BLaER1 (cell line): ENCODE results near the gene SLC29A4.

ENCODE experiments used
- H3K27ac ChIP-seq: shearing (Covaris generic); formaldehyde crosslinking; 2 replicates; pipeline ENCODE4 v1.8.1; 2022
- H3K27me3 ChIP-seq: shearing (Covaris generic); formaldehyde crosslinking; 2 replicates; pipeline ENCODE4 v1.8.1; 2022
- H3K36me3 ChIP-seq: shearing (Covaris generic); formaldehyde crosslinking; 2 replicates; pipeline ENCODE4 v1.8.1; 2022
- H3K4me1 ChIP-seq: shearing (Covaris generic); formaldehyde crosslinking; 2 replicates; pipeline ENCODE4 v1.8.1; 2022
- H3K4me2 ChIP-seq: shearing (Covaris generic); formaldehyde crosslinking; 2 replicates; pipeline ENCODE4 v1.8.1; 2022
- H3K4me3 ChIP-seq: shearing (Covaris generic); formaldehyde crosslinking; 2 replicates; pipeline ENCODE4 v1.8.1; 2022
- H3K9ac ChIP-seq: shearing (Covaris generic); formaldehyde crosslinking; 2 replicates; pipeline ENCODE4 v1.8.1; 2022
- H3K9me3 ChIP-seq: shearing (Covaris generic); formaldehyde crosslinking; 2 replicates; pipeline ENCODE4 v1.8.1; 2022
- H4K20me1 ChIP-seq: shearing (Covaris generic); formaldehyde crosslinking; 2 replicates; pipeline ENCODE4 v1.8.1; 2022
- Cebpa-rat ChIP-seq: shearing (Covaris generic); IDR thresholded peaks from 2 replicates; pipeline ENCODE4 v1.8.1; 2022

The SLC29A4 gene

DNA sequence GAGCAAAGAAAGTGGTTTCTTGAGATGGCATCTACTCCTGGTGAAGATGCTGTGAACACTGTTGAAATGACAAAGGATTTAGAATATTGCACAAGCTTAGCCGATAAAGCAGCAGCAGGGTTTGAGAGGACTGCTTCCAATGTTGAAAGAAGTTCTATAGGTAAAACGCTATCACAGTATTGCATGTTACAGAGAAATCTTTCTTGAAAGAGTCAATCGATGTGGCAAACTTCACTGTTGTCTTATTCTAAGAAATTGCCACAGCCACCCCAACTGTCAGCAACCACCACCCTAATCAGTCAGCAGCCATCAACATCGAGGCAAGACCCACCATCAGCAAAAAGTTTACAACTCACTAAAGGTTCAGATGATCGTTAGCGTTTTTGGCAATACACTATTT is 59.9 kb downstream of the SLC29A4 start:
- H3K4me1 ChIP-seq, result no peaks in the 10 kb centered on the region
- H4K20me1 ChIP-seq, result 0 out of 2 replicates have a peak, but pooled peaks cover 5% of the 10 kb centered on the region
- no peak overlapping the region for H3K9ac ChIP-seq
- H3K9me3 ChIP-seq, result peaks cover 57% of the 10 kb centered on the region
- H3K27me3 ChIP-seq, result no peaks in the 10 kb centered on the region
- no peak overlapping the region for H3K27ac ChIP-seq
- H3K36me3 ChIP-seq, result peaks cover 88% of the 10 kb centered on the region
- TF ChIP-seq Cebpa-rat, result no peak
- H3K4me2 ChIP-seq, result no peak overlapping the region
- H3K4me3 ChIP-seq, result no peak overlapping the region

DNA sequence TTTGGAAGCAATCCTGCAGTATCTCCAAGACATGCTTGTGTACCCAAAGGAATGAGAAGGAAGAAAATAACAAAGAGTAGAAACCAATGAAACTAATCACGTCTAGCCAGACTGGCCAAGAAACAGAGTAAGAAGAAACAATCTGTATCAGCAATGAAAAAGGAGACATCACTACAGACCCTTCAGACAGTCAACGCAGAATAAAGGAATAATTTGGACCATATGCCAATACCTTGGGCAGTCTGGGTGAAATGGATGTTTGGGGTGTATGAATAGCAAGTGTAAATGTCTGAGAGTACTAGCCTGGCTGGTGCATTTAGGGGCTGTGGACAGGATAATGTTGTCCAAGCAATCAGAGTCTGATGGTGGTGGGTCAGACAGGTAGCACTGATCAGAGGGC is 61.1 kb downstream of the SLC29A4 start:
- H3K27ac ChIP-seq, result no peak overlapping the region
- H3K4me2 ChIP-seq, result no peak overlapping the region
- H3K9ac ChIP-seq, result no peak overlapping the region
- H3K4me3 ChIP-seq, result no peak overlapping the region
- 0 out of 2 replicates have a peak, but pooled peaks cover 5% of the 10 kb centered on the region for H4K20me1 ChIP-seq
- peaks cover 84% of the 10 kb centered on the region for H3K36me3 ChIP-seq
- no peaks in the 10 kb centered on the region for H3K4me1 ChIP-seq
- H3K27me3 ChIP-seq, result no peaks in the 10 kb centered on the region
- peaks cover 47% of the 10 kb centered on the region for H3K9me3 ChIP-seq
- no peak for TF ChIP-seq Cebpa-rat

DNA sequence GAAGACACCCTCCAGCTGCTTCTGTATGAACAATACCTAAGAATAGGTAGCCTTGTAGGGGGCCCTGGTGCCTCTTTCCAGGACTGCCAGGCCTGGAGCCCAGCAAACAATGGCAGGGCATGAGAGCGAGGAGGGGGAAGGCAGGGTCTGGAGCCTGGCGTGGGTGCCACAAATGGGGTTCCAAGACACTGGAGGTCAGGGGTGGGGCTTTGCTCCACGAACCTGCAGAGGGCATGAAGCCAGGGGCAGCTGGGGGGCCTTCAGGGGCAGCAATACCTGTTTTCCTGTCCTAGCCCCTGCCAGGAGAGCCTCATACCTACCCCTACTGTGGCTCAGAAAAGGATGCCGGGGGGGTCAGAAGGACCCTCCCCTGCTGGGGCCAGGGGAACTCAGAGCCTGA is 61.6 kb downstream of the SLC29A4 start:
- TF ChIP-seq Cebpa-rat, result no peak
- Histone ChIP-seq H3K27me3 (no peaks in the 10 kb centered on the region), H3K9me3 (peaks cover 47% of the 10 kb centered on the region), H3K4me1 (no peaks in the 10 kb centered on the region), H3K4me2 (no peak overlapping the region), H3K4me3 (no peak overlapping the region), H4K20me1 (peaks cover 9% of the 10 kb centered on the region; the same call in 1 of the 2 replicates), H3K9ac (no peak overlapping the region), H3K27ac (no peak overlapping the region), H3K36me3 (peaks cover 84% of the 10 kb centered on the region)

DNA sequence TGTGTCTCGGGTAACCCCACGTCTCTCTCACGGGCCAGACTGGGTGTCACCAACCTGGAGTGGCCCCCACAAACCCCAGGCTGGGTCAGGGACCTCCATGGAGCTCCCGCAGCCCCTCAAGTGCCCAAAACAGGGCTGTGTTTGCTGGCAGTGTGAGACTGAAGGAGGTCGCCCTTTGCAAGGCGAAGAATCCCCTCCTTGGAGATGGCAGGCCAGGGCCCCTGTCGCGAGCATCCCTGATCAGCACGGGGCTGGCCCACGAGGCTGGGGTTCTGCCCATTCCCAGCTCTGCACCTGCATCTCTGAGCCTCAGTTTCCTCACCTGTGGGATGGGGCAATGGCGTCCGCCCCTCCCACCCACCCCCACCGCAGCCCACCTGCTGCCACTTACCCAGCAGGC is 62.4 kb downstream of the SLC29A4 start:
- no peak for TF ChIP-seq Cebpa-rat
- Histone ChIP-seq H3K9me3 (peaks cover 47% of the 10 kb centered on the region), H4K20me1 (peaks cover 11% of the 10 kb centered on the region; the same call in 1 of the 2 replicates), H3K27ac (no peak overlapping the region), H3K9ac (no peak overlapping the region), H3K4me2 (no peak overlapping the region), H3K4me1 (no peaks in the 10 kb centered on the region), H3K27me3 (no peaks in the 10 kb centered on the region), H3K4me3 (no peak overlapping the region), H3K36me3 (peaks cover 78% of the 10 kb centered on the region)

DNA sequence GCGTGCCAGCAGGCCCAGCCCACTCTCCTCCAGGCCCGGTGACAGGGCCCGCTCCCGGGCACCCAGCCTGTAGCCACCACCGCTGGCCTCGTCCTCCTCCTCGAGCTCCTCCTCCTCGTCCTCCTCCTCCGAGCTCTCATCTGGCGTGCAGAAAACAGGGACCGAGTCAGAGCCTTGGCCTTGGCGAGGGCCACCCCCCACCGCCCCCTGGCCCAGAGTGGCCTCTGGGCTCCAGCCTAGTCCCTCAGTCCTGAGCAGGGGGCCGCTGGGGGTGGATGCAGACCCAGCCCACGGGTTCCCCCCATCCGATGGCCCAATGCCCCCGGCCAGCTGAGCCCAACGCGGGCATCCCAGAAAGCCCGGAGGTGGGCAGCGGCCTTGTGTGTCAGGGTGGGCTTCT is 62.9 kb downstream of the SLC29A4 start:
- Histone ChIP-seq H3K4me3 (no peak overlapping the region), H3K9ac (no peak overlapping the region), H3K9me3 (peaks cover 46% of the 10 kb centered on the region), H3K27ac (no peak overlapping the region), H3K4me1 (no peaks in the 10 kb centered on the region), H4K20me1 (peaks cover 14% of the 10 kb centered on the region; the same call in 1 of the 2 replicates), H3K27me3 (no peaks in the 10 kb centered on the region), H3K4me2 (no peak overlapping the region), H3K36me3 (peaks cover 79% of the 10 kb centered on the region)
- no peak for TF ChIP-seq Cebpa-rat

DNA sequence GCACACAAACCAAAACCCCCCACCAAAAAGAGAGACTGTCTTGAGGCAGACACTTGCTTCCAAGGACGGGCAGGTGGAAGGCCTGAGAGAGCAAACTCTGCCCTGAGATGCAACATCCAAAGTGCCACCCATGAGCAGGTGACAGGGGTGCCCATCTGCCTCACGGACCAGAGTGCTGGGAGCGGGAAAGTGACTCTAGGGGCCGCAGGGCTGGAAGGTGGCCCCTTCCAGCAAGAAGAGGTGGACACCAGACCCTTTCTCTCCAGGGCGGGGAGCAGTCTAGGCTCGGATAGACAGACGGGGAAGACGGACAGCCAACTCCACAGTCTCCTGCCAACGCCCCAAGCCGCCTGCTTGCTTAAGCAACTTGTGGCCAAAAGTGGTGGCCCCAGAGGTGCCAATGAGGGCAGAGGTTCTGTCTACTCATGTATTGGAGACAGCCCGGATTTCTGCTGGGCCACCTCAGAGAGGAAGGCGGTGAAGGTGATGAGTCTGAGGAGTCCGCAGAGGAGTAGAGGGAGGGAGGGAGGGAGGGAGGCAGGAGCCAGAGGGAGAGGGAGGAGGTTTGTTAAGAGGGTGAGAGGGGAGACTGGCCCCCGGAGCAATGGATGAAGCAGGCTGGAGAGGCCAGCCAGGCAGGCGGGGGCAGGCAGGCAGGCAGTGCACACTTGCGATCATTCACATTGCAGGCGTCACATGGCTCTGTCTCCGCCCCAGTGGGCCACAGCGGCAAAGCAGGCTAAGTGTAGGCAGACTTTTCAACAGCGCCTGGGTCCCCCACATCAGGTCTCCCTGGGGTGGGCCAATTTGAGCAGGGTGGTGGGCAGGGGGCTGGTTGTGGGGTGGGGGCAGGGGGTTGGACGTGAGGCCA is 65.6 kb downstream of the SLC29A4 start:
- no peak overlapping the region for H3K9ac ChIP-seq
- H3K36me3 ChIP-seq, result peaks cover 74% of the 10 kb centered on the region
- H3K4me3 ChIP-seq, result no peak overlapping the region
- H3K4me2 ChIP-seq, result no peak overlapping the region
- H3K27me3 ChIP-seq, result no peaks in the 10 kb centered on the region
- H4K20me1 ChIP-seq, result peaks cover 37% of the 10 kb centered on the region
- no peak overlapping the region for H3K27ac ChIP-seq
- TF ChIP-seq Cebpa-rat, result no peak
- H3K9me3 ChIP-seq, result peaks cover 19% of the 10 kb centered on the region
- H3K4me1 ChIP-seq, result peaks cover 13% of the 10 kb centered on the region

DNA sequence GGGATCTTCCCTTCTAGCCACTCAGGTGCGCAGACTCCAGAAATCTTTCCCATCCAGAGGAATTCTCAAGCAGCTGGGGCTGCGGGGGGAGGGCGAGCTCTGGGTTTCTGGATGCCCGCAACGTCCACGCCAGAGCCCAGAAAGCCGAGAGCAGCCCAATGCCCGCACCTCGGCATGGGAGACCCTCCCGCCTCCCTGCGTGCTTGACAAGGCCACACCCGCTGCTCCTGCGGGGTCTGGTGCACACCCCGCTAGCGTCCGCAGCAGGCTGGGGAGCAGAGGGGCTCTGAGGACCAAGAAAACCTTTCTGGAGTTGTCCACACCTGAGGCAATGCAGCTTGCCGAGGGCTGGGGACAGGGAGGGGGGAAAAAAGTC is 66.2 kb downstream of the SLC29A4 start:
- peaks cover 74% of the 10 kb centered on the region for H3K36me3 ChIP-seq
- TF ChIP-seq Cebpa-rat, result no peak
- H3K4me2 ChIP-seq, result no peak overlapping the region

DNA sequence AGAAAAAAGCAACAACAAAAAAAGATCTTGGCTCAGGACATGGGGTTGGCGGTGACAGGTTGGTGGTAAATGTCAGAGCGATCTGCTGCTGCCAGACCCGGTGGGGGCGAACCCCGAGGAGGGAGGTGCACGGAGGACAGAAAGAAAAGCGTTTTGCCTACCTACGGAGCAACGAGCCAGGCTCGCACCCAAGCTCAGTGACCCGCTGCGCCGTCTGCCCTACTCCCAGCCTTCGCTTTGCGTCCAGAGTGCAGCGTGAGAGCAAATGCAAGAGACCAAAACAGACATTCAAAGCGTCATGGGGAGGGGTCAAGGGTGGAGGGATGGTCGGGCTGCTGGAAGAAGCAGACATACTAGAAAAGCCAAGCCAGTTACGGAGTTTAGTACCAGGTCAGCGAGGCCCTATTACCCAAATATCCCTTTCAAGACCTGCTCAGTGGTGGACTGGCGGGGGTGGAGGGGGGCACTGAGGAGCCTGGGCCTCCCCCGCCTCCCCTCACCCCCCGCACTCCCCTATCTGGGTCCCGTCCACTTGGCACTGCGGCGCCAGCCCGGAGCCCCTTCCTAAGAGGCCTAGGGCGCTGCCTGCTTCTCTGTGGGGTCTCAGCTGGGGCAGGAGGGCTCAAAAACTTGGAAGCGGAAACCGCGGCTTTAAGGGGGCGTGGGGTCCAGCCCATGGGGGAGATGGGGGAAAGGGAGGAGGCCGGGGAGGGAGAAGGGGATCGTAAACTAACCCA is 66.9 kb downstream of the SLC29A4 start:
- H3K4me2 ChIP-seq, result no peak overlapping the region
- peaks cover 74% of the 10 kb centered on the region for H3K36me3 ChIP-seq
- H3K27me3 ChIP-seq, result no peaks in the 10 kb centered on the region
- H3K4me3 ChIP-seq, result no peak overlapping the region
- H4K20me1 ChIP-seq, result peaks cover 49% of the 10 kb centered on the region
- peaks cover 25% of the 10 kb centered on the region for H3K4me1 ChIP-seq
- no peak overlapping the region for H3K27ac ChIP-seq
- peaks cover 6% of the 10 kb centered on the region for H3K9me3 ChIP-seq
- no peak for TF ChIP-seq Cebpa-rat
- no peak overlapping the region for H3K9ac ChIP-seq

More for the DNA sequence above, 66.2 kb downstream of the SLC29A4 start:
- H3K27me3 ChIP-seq, result no peaks in the 10 kb centered on the region
- H3K4me1 ChIP-seq, result peaks cover 19% of the 10 kb centered on the region
- H3K4me3 ChIP-seq, result no peak overlapping the region
- H3K27ac ChIP-seq, result no peak overlapping the region
- H3K9ac ChIP-seq, result no peak overlapping the region
- peaks cover 12% of the 10 kb centered on the region for H3K9me3 ChIP-seq
- peaks cover 43% of the 10 kb centered on the region for H4K20me1 ChIP-seq

DNA sequence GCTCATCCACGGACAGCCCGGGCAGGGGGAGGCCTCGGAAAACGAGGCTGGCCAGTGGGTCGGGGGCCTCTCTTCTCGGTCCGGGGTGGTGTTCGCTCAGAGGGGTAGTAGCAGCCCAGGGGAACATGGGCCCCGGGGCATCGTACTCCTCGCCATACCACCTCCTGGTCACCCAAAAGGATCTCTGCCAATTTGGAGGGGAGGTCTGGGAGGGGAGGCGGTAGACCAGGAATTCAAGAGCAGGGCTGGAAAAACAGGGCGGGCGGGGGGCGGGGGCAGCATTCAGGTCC is 67.4 kb downstream of the SLC29A4 start:
- Histone ChIP-seq H3K27ac (no peak overlapping the region), H4K20me1 (peaks cover 54% of the 10 kb centered on the region), H3K4me3 (no peak overlapping the region), H3K27me3 (no peaks in the 10 kb centered on the region), H3K4me2 (no peak overlapping the region), H3K9ac (no peak overlapping the region), H3K9me3 (peaks cover 1% of the 10 kb centered on the region; the same call in 1 of the 2 replicates), H3K4me1 (peaks cover 30% of the 10 kb centered on the region), H3K36me3 (peaks cover 71% of the 10 kb centered on the region)
- no peak for TF ChIP-seq Cebpa-rat
